Endodermal cell (in vitro differentiated cells): ENCODE data around the gene RUFY4. TPM values are rescaled to one million over a fixed set of nuclear protein-coding genes. Genes with fewer than 3 reads are reported as not detected.

Experiments
- DNase-seq: peaks from one replicate; pipeline ENCODE4 v3.0.0-alpha.2; 2017
- H3K27ac ChIP-seq: 2 replicates; pipeline ENCODE4 v1.5.1; 2013; ENCODE audit warnings: mild to moderate bottlenecking, low read depth, low read length, moderate library complexity
- H3K27me3 ChIP-seq: 2 replicates; pipeline ENCODE4 v1.6.1; 2013; ENCODE audit warnings: mild to moderate bottlenecking, low read length, moderate library complexity; ENCODE audit not compliant: insufficient read depth, control insufficient read depth, poor library complexity, severe bottlenecking
- H3K36me3 ChIP-seq: 2 replicates; pipeline ENCODE4 v1.7.0; 2013; ENCODE audit warnings: mild to moderate bottlenecking, low read length, moderate library complexity; ENCODE audit not compliant: control insufficient read depth, insufficient read depth
- H3K4me1 ChIP-seq: one replicate; pipeline ENCODE4 v1.7.0; 2013; ENCODE audit warnings: low read length; ENCODE audit not compliant: control insufficient read depth, insufficient read depth
- H3K4me3 ChIP-seq: 2 replicates; pipeline ENCODE4 v1.5.1; 2013; ENCODE audit warnings: mild to moderate bottlenecking, low read length, moderate library complexity
- H3K9ac ChIP-seq: 2 replicates; pipeline ENCODE4 v1.6.1; 2013; ENCODE audit warnings: mild to moderate bottlenecking, low read length, moderate library complexity; ENCODE audit not compliant: poor library complexity, severe bottlenecking; ENCODE audit errors: extremely low read depth
- H3K9me3 ChIP-seq: 2 replicates; pipeline ENCODE4 v1.6.1; 2013; ENCODE audit warnings: mild to moderate bottlenecking, low read length, moderate library complexity; ENCODE audit not compliant: control insufficient read depth
- H3K27ac Mint-ChIP-seq: 2 replicates; pipeline ENCODE4 v1.8.0; 2020; ENCODE audit warnings: mixed read lengths
- H3K27me3 Mint-ChIP-seq: 2 replicates; pipeline ENCODE4 v1.8.0; 2021; ENCODE audit warnings: mild to moderate bottlenecking, mixed read lengths; ENCODE audit not compliant: insufficient read depth
- H3K36me3 Mint-ChIP-seq: 2 replicates; pipeline ENCODE4 v1.8.0; 2020; ENCODE audit warnings: low read depth, mixed read lengths
- H3K4me1 Mint-ChIP-seq: 2 replicates; pipeline ENCODE4 v1.8.0; 2020; ENCODE audit warnings: mixed read lengths
- H3K4me3 Mint-ChIP-seq: 2 replicates; pipeline ENCODE4 v1.8.0; 2020; ENCODE audit warnings: mild to moderate bottlenecking, moderate library complexity, mixed read lengths
- H3K9me3 Mint-ChIP-seq: 2 replicates; pipeline ENCODE4 v1.8.0; 2020; ENCODE audit warnings: mild to moderate bottlenecking, mixed read lengths
- WGBS, 2 experiments: methylation state at CpG; one replicate each; pipeline versions ENCODE4 v1.1.5 to v1.1.7; 2013; ENCODE audit warnings: missing lambda C conversion rate in 2 of 2, mixed read lengths in 1 of 2; ENCODE audit not compliant: insufficient coverage in 1 of 2, insufficient read length in 1 of 2; 5-methylcytosine and 5-hydroxymethylcytosine counted together
- total RNA-seq, 2 donors: library from RNA; stranded (reverse); fragmentation: NEBNext Ultra II Directional in 1 of 2; extraction: Animal tissue kit (Norgen Biotek cat#: 25700) in 1 of 2; gene quantifications; 2 replicates in 1 of 2; 3 replicates in 1 of 2; pipeline ENCODE4 v1.2.1, GENCODE V29; 2021
- TF ChIP-seq, protein P1 (sequence below): fragments of 200-600 bp; sonication (generic); conservative IDR thresholded peaks from 2 replicates; pipeline ENCODE4 v1.5.0; 2021; ENCODE audit warnings: antibody characterized with exemption, mild to moderate bottlenecking

RUFY4 gene
- total RNA-seq, 2 donors from 2014 or later: 0.35 TPM; not detected in 1

DNA sequence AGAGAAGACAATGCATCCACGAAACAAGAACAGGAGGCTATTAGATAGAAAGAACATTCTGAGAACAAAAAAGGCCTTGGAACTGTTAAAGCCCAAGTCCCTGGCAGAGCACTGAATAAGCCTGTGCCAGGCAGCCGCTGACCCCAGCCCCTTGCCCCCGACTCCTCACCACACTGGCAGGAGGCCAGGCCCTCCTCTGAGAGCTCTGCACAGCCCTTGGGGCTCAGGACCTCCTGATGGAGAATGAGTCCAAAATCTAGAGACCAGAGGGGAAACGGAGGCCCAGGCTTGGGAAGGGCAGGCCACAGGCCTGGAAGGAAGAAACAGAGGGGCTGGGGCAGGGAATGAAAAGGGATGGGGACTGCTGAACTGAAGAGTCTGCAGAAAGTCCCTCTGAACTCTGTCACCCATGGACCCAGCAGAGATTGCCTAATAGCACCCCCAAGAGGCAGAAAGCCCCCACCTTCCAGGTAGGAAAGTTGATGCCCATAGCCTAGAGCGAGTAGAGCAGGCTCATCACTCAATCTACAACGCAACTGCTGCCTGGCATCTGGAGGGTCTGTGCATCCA is 48.0 kb upstream of the RUFY4 start:
- Histone ChIP-seq H3K4me3 (no peak overlapping the region), H3K9ac (no peak overlapping the region), H3K9me3 (no peaks in the 10 kb centered on the region), H3K27ac (no peak overlapping the region), H3K36me3 (no peaks in the 10 kb centered on the region), H3K4me1 (peaks cover 9% of the 10 kb centered on the region), H3K27me3 (no peaks in the 10 kb centered on the region)
- H3K27ac Mint-ChIP-seq: no peak overlapping the region
- TF ChIP-seq, protein P1, sequence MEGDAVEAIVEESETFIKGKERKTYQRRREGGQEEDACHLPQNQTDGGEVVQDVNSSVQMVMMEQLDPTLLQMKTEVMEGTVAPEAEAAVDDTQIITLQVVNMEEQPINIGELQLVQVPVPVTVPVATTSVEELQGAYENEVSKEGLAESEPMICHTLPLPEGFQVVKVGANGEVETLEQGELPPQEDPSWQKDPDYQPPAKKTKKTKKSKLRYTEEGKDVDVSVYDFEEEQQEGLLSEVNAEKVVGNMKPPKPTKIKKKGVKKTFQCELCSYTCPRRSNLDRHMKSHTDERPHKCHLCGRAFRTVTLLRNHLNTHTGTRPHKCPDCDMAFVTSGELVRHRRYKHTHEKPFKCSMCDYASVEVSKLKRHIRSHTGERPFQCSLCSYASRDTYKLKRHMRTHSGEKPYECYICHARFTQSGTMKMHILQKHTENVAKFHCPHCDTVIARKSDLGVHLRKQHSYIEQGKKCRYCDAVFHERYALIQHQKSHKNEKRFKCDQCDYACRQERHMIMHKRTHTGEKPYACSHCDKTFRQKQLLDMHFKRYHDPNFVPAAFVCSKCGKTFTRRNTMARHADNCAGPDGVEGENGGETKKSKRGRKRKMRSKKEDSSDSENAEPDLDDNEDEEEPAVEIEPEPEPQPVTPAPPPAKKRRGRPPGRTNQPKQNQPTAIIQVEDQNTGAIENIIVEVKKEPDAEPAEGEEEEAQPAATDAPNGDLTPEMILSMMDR: no peak
- no peaks in the 10 kb centered on the region for H3K36me3 Mint-ChIP-seq
- WGBS, 2 experiments: 85 to 92% methylated on average over 6 of the region's 6 CpGs
- peaks cover 5% of the 10 kb centered on the region for H3K27me3 Mint-ChIP-seq
- peaks cover 22% of the 10 kb centered on the region for H3K4me1 Mint-ChIP-seq
- no peak for DNase-seq
- no peak overlapping the region for H3K4me3 Mint-ChIP-seq
- no peaks in the 10 kb centered on the region for H3K9me3 Mint-ChIP-seq

DNA sequence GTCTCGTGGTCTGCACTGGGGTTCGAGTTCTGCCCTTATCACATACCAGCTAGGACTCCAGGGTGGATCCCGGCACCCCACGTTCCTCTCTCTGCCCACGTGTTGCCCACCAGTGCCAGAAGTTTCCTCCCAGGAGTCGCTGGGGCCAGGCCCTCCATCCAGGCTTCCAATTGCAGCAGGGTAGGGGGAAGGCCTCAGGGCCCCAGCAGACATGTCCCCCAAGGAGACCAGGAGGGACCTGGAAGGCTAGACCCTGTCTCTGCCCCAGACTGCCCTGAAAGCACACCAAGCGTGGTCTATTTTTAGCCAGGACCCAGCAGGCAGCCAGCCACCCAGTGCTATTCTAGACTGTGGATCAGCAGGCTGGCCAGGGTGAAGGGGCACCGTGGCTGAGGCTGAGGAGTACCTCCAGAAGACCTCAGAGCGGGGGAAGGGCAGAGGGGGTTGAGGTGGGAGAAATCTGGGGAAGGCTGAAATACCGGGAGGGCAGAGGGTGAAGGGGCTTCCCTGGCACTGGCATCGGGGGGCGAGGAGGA is 47.4 kb upstream of the RUFY4 start:
- H3K27ac Mint-ChIP-seq: no peak overlapping the region

GRCh38 chr2:218022131-218022850 is 46.8 kb upstream of the RUFY4 start:
- no peaks in the 10 kb centered on the region for H3K36me3 Mint-ChIP-seq
- peaks cover 3% of the 10 kb centered on the region for H3K27me3 Mint-ChIP-seq
- Histone ChIP-seq H3K27me3 (no peaks in the 10 kb centered on the region), H3K27ac (peak overlapping the region; percentile 21), H3K4me3 (no peak overlapping the region), H3K4me1 (peaks cover 9% of the 10 kb centered on the region), H3K36me3 (no peaks in the 10 kb centered on the region), H3K9me3 (no peaks in the 10 kb centered on the region), H3K9ac (no peak overlapping the region)
- 82 to 94% methylated on average over 3 to 5 of the region's 10 CpGs for WGBS, 2 experiments
- H3K4me3 Mint-ChIP-seq: no peak overlapping the region
- TF ChIP-seq, protein P1: no peak
- peak overlapping the region; percentile 17 for H3K27ac Mint-ChIP-seq
- peaks cover 22% of the 10 kb centered on the region for H3K4me1 Mint-ChIP-seq
- peak; percentile 44 for DNase-seq
- no peaks in the 10 kb centered on the region for H3K9me3 Mint-ChIP-seq

More for the DNA sequence above, 47.4 kb upstream of the RUFY4 start:
- Histone ChIP-seq H3K36me3 (no peaks in the 10 kb centered on the region), H3K4me1 (peaks cover 9% of the 10 kb centered on the region), H3K9ac (no peak overlapping the region), H3K9me3 (no peaks in the 10 kb centered on the region), H3K27ac (no peak overlapping the region), H3K27me3 (no peaks in the 10 kb centered on the region), H3K4me3 (no peak overlapping the region)
- Mint-ChIP-seq H3K9me3 (no peaks in the 10 kb centered on the region), H3K36me3 (no peaks in the 10 kb centered on the region), H3K4me3 (no peak overlapping the region), H3K4me1 (peaks cover 22% of the 10 kb centered on the region), H3K27me3 (peaks cover 4% of the 10 kb centered on the region)
- 88 to 90% methylated on average over 9 to 12 of the region's 12 CpGs for WGBS, 2 experiments
- TF ChIP-seq, protein P1: no peak
- DNase-seq: peak; percentile 47
